GM12872 (cell line): Measurements from ENCODE around the gene IL31RA.

ENCODE experiments used
- CTCF ChIP-seq: IDR thresholded peaks from 3 replicates; pipeline ENCODE4 v1.5.1; 2011; ENCODE audit warnings: low read depth, mild to moderate bottlenecking, low read length, moderate library complexity; ENCODE audit not compliant: insufficient read depth

The IL31RA gene

GRCh38 chr5:55853818-55854217, 2.7 kb downstream of the IL31RA start:
- TF ChIP-seq CTCF = no peak

- no peak for TF ChIP-seq CTCF
Measured at GRCh38 chr5:55855509-55855908, 4.4 kb downstream of the IL31RA start.

DNA sequence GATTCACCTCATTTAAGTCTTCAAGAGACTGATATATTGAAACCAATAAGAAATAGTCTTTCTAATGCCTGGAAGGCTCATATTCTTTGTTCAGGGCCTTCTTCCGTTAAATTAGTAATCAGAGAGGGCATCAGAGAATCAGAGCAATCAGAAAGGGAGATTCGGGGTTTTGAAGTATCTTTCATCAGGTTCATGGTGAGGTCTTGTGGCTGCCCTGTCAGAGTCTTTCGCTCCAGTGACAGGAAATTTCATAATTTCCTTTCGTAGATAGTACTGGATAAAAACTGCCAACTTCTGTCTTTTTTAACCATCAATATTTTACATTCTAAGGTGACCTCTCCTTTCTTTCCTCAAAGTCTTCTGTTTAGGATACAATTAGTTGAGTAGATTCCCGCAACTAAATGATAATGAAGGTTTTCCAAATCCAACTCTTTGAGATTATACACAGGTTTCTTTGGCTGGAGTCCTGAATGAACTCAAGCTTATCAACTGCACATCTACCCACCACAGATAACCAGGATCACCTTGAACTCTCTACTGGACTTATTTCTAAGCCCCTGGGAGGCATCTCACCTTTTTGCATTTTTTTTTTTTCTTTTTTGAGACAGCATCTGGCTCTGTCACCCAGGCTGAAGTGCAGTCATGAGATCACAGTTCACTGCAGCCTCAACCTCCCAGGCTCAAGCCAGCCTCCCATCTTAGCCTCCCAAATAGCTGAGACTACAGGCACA, 5.5 kb downstream of the IL31RA start:
- no peak for TF ChIP-seq CTCF

GRCh38 chr5:55857247-55857640, 6.1 kb downstream of the IL31RA start:
- TF ChIP-seq CTCF = no peak

- no peak for TF ChIP-seq CTCF
Measured at GRCh38 chr5:55858104-55858503, 6.9 kb downstream of the IL31RA start.

DNA sequence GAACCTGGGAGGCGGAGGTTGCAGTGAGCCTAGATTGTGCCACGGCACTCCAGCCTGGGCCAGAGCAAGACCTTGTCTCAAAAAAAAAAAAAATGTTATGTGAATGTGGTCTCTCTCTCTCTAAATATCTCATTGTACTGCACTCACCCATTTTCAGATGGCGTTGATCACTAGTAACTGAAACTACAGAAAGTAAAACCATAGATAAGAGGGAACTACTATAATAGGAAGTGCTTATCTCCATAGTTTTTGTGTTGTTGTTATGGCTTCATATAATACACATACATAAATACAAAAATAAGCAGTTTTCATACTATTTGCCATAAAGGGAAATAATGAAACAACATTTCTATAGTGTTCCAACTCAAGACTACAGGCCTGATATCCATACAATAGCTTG, 9.1 kb downstream of the IL31RA start:
- TF ChIP-seq CTCF = no peak

- no peak for TF ChIP-seq CTCF
Measured at GRCh38 chr5:55860709-55861108, 9.6 kb downstream of the IL31RA start.
